NOMO-1 (cell line): Measurements from ENCODE around the gene AKR1C2.
"Not testable (repeated sequence)": the region's sequence is repeated elsewhere in the genome, so short reads cannot be mapped to it uniquely, and the experiment has no call there.

Source experiments
- DNase-seq, 2 experiments: peaks; one replicate each; lab custom pipeline; 2025; ENCODE audit not compliant: unreplicated experiment in 2 of 2; lab: John Stamatoyannopoulos, UW

Gene AKR1C2

DNA sequence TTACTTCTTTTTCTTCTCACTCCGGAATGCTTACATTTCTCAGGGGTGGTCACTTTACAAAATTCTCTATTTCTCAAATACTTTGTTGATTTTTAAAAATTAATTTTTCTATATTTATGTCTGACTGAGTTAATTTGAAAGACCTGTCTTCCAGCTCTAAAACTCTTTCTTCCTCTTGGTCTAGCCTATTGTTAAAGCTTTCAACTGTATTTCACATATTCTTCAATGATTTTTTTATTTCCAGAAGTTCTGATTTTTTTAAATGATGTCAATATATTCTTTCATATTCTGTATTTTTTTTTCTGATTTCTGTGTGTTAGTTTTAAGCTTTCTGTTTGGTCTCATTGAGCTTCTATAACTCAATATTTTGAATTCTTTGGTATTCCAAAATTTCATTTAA lies 27.3 kb upstream of the AKR1C2 start:
- DNase-seq = no peak

DNA sequence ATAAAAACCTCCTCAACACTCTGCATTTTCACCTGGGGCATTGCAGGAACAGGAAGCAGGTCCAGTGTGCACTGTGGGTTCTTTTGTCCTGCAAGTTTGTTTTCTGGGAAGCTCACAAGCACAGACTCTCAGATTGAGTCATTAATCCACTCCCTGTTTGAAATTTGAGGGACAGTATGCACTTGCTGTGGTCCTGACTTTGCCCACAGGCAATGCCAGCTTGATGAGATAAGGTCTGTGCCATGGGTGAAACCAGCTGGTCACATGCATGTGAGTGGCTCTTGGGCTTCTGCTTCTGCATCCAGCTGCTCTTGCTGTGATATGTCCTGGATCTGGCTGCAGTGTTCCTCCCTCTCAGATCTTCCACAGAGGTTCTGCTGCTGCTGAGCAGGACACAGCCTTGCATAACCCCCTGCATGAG lies 21.8 kb upstream of the AKR1C2 start:
- DNase-seq = peak in 1 of 2 experiments; percentile 44

GRCh38 chr10:5023177-5023805 lies 19.6 kb upstream of the AKR1C2 start:
- peak in 1 of 2 experiments; percentile 12 for DNase-seq

- DNase-seq = not testable (repeated sequence)
Measured at GRCh38 chr10:5021624-5022290, 18.1 kb upstream of the AKR1C2 start.

DNA sequence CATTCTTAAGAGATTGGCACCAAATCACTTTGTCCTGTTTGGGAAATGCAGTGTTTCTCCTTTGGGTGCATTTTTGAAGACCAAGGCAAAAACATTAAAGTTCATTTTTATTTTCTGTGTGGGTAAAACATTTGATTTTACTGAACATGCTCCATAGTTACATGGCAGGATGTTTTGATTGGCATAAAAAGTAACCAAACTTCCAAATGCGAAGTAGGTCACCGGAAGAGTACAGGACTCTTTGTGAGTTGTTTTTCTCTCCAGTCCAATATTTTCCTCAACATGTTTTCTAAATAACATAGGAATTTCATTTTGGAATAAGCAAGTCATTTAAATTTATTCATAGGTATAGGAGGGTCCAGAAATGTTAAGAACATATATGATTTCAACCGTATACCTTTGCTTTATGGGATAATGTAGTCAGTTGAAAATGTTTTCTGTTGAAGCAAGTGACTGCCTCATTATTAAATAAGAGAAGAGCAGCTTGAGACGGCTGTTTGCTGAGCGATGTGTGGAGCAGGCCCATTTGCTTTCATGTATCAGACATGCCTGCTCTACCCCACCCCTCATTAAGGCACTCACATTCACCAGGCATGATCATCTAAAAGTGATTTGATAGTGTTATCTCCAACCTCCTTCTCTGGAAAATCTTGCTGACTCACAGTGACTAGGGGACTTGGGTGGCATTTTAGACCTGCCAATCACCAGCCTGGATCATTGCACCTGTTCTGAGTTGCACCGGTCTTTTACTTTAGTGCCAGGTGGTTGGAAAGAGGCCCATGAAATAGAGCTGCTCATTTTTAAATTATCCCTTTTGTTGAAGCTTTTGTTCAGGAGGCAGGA lies 16.3 kb upstream of the AKR1C2 start:
- DNase-seq = not testable (repeated sequence)

DNA sequence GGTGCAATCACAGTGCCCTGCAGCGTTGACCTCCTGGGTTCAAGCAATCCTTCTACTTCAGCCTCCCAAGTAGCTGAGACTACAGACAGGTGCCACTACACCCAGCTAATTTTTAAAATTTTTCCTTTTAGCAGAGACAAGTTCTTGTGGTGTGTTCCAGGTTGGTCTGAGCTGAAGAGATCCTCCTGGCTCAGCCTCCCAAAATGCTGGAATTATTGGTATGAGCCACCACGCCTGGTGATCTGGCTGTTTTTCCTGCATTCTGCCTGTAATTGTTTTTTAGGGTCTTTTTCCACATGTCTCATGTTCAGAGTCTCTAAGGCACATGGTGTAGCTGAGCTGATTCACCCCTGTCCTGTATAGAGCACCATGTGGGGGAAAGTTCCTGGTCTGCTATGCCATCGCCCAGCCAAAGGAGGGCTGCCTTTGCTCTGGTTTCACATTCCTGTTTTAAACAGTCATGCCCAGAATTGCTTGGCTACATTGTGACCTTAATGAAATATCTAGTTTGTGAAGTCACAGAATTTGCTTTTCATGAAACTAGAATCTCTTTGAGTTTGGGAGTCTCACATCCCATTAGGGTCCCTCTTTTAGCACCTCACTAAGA lies 15.1 kb upstream of the AKR1C2 start:
- DNase-seq = not testable (repeated sequence)

GRCh38 chr10:5018134-5018533 lies 14.5 kb upstream of the AKR1C2 start:
- no peak for DNase-seq

DNA sequence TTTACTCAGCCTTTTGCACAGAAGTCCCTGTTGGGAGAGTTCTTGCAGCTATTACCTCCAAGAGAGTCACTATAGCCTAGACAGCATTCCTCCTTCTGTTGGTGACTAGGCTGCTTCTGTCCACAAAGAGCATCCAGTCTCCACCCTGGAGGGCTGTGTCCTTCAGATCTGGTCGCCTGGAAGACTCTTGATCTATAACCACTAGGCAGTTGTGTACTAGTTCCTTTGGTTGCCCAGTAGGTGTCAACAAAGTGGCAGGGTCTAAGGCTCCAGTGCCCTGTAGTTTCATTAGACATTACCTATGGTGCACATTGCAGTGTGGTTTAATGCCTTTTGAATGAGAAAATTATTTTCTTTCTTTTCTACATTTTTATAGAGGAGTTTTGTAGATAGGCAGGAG lies 11.3 kb upstream of the AKR1C2 start:
- DNase-seq = no peak

- DNase-seq = not testable (repeated sequence)
Measured at GRCh38 chr10:5014200-5014910, 10.7 kb upstream of the AKR1C2 start.

DNA sequence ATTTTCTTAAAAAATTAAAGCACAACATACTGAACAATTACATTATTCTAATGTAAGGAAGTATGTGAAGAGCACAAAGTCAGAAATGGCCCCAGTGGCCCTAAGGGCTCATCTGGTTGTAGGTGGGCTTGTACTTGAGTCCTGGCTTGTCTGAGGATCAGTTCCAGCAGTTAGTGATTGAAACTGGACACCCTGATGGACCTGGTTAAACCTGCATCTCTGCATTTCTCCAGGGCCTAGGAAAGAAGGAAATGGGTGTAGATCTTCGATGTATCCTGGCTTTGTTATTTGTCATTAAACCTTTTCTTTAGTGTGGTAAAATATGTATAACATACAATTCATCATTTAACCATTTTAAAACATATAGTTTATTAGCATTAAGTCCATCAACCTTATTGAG lies 9.7 kb upstream of the AKR1C2 start:
- no peak for DNase-seq

- no peak for DNase-seq
Measured at GRCh38 chr10:5012595-5012994, 8.9 kb upstream of the AKR1C2 start.

DNA sequence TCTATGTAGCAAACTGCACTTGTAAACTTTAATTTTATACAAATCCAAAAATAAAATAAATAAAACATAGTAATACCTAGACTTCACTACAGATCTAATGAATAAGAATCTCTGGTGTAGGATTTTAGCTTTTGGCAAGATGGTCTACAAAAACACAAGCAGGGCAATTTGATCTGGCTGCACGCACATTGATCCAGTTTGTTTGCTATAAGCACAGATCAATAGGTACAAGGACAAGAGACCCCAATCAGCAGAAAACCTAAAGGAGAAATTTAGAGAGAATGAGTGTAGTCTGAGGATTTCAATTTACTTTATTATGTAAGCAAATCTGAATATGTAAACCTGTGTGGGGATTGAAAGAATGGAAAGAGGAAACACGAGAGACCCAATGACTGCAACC lies 7.7 kb upstream of the AKR1C2 start:
- not testable (repeated sequence) for DNase-seq

GRCh38 chr10:5010043-5010442 lies 6.4 kb upstream of the AKR1C2 start:
- DNase-seq = not testable (repeated sequence)

DNA sequence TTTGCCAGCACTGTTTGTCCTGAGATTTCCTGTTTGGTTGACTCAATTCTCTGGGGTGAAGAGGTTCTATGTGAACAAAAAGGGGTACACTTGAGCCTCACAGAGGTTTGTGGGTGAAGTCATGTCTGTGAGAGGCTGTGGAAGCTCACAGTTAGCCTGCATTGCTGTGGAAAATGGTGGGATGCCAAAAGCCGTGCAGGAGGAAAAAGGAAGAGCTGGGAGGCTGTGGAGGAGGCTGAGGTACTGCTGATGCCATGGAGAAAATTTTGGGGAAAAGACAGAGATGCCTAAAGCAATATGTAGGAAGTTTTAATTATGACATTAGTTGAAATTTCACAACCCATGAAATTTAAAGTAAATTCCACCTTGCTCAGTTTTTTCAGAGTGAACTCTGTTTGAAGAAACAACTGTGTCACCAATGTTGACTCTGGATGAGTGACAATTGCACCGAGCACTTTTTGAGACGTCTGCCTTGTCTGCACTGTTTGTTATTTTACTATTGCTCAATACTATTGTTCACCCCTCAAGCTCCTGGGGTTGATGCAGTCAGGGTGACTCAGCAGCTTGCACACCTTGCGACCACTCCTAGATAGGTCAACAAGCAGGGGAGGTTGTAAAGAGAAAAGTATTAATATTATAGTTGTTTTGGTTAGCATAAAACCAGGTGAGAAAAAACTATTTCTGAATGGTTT lies 5.3 kb upstream of the AKR1C2 start:
- not testable (repeated sequence) for DNase-seq

DNA sequence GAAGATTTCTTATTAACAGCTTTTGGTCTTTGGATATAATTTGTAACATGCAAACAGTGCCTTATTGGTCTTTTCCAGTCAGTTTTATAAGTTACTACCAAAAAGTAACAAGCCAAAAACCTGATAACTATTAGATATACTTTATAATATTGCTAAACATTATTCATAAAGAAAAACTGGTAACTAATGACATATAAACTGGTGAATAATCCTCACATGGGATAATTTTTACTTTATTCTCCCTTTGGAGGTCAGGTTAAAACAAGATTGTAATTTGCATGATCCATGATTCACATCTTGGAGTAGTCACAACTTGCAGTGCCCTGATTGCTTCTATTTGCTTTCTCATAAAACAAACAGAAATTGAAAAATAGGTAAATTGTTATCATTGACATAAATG lies 844 bp upstream of the AKR1C2 start:
- DNase-seq = not testable (repeated sequence)

DNA sequence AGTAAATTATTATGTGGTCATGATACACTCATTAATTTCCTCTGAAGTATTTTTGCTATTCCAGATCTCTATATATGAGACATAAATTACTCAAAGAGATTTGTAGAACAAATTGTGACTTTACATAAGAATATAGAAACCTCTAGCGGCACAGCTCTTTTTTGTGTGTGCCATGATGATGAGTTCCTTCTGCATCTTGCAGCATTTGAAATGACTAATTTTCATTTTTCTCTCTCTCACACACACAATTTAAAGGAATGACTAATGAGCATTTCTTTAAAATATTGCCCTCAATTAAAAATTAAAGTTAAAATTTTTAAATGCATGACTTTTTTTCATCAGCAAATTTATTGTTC lies 351 bp upstream of the AKR1C2 start:
- DNase-seq = not testable (repeated sequence)

- DNase-seq = no peak
Measured at GRCh38 chr10:5002013-5002727, 1.5 kb downstream of the AKR1C2 start.

DNA sequence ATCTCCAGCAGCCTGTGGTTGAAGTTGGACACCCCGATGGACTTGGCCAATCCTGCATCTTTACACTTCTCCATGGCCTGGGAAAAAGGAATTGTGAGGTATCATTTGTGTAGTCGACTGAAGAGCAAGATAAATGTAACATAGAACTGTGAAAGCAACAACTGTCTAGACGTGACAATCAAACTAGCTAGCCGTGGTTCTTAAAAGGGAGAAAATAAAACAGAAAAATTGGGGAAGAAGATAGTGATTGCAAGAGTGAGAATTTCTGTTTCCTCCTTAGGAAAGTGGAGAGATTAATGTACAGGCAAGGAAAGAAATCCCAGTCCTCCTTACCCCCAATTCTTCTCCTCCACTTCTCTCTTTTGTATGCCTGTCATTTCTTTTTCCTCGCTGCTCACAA lies 5.0 kb downstream of the AKR1C2 start:
- no peak for DNase-seq

DNA sequence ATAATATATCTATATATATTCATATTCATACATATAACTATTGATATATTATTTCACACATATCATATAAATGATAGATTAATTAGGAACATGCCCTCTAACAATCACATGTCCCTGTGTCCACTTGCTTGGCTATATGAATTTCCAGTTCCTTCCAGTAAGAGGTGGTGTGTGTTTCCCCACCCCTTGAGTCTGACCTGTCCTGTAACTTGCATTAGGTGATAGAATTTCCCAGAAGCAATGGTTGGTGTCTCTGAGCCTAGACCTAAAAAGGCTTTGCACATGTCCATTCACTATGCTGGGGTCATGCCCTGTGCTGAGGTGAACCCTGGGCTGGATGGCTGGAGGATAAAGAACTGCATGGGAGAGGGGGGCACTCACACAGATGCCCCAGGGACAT lies 9.4 kb downstream of the AKR1C2 start:
- DNase-seq = not testable (repeated sequence)
